ENCODE data around the gene PDSS2. TPM values are rescaled to one million over a fixed set of nuclear protein-coding genes. Genes with fewer than 3 reads are reported as not detected.

PDSS2 gene
- total RNA-seq, 1 donor from 2014 or later = 10.1 TPM

DNA sequence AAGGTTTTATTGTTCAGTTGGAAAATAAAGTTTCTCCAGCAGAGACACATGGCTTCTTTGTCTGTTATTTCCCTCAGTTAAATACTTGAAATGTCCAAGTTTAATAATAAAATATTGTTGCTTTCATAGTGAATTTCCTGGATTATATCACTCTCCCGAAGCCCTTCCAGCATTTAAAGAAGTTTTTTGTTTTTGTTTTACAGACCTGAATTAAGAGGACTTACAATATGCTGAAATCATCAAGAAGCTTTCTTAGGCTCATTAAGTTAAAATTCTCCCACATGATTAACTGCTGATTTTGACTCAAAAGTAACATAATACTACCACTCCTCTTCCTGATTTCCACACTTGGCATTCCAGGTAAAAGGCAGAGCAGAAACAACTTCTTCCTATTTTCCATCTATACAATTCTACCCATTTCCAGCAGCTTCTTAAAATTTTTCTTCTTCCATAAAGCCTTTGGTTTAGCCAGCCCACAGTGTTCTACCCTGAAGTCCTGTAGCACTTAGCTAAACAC, 35.8 kb downstream of the PDSS2 start:
- H3K27ac Mint-ChIP-seq (ENCODE audit: unreplicated experiment) = no peak overlapping the region
- H3K4me3 Mint-ChIP-seq (ENCODE audit: unreplicated experiment) = no peak overlapping the region
- peaks cover 2% of the 10 kb centered on the region for H3K9me3 Mint-ChIP-seq (ENCODE audit: low read depth)
- H3K4me1 Mint-ChIP-seq (ENCODE audit: low read depth) = peaks cover 3% of the 10 kb centered on the region
- no peaks in the 10 kb centered on the region for H3K27me3 Mint-ChIP-seq (ENCODE audit: low read depth)
- peaks cover 7% of the 10 kb centered on the region for H3K36me3 Mint-ChIP-seq (ENCODE audit: low read depth)
- DNase-seq (ENCODE audit: low spot score) = no peak
- TF ChIP-seq, protein P1, sequence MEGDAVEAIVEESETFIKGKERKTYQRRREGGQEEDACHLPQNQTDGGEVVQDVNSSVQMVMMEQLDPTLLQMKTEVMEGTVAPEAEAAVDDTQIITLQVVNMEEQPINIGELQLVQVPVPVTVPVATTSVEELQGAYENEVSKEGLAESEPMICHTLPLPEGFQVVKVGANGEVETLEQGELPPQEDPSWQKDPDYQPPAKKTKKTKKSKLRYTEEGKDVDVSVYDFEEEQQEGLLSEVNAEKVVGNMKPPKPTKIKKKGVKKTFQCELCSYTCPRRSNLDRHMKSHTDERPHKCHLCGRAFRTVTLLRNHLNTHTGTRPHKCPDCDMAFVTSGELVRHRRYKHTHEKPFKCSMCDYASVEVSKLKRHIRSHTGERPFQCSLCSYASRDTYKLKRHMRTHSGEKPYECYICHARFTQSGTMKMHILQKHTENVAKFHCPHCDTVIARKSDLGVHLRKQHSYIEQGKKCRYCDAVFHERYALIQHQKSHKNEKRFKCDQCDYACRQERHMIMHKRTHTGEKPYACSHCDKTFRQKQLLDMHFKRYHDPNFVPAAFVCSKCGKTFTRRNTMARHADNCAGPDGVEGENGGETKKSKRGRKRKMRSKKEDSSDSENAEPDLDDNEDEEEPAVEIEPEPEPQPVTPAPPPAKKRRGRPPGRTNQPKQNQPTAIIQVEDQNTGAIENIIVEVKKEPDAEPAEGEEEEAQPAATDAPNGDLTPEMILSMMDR (IDR thresholded peaks at IDR 0.05) = no peak

DNA sequence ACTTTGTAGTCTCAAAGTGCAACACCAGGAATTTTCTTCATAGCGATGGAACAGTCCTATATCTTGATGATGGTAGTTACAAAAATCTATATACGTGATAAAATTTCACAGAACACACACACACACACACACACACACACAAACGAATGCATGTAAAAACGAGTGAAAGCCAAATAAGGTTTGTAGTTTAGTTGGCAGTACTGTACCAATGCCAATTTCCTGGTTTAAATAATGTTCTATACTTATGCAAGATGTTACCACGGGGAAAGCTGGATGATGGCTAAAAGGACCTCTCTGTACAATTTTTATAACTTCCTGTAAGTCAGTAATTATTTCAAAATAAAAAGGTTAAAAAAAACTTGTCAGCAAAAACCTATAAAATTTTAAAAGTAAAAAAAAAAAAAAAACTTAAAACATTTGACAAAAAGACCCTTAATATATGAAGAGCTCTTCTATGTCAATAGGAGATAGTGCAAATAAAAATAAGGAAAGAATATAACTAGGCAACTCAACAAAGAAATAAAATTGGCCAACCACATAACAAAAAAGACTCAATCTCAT, 37.6 kb downstream of the PDSS2 start:
- peaks cover 6% of the 10 kb centered on the region for H3K36me3 Mint-ChIP-seq (ENCODE audit: low read depth)
- DNase-seq (ENCODE audit: low spot score) = no peak
- H3K27me3 Mint-ChIP-seq (ENCODE audit: low read depth) = no peaks in the 10 kb centered on the region
- TF ChIP-seq, protein P1 (IDR thresholded peaks at IDR 0.05) = no peak
- H3K4me3 Mint-ChIP-seq (ENCODE audit: unreplicated experiment) = no peak overlapping the region
- peaks cover 3% of the 10 kb centered on the region for H3K4me1 Mint-ChIP-seq (ENCODE audit: low read depth)
- H3K27ac Mint-ChIP-seq (ENCODE audit: unreplicated experiment) = no peak overlapping the region
- peaks cover 2% of the 10 kb centered on the region for H3K9me3 Mint-ChIP-seq (ENCODE audit: low read depth)

DNA sequence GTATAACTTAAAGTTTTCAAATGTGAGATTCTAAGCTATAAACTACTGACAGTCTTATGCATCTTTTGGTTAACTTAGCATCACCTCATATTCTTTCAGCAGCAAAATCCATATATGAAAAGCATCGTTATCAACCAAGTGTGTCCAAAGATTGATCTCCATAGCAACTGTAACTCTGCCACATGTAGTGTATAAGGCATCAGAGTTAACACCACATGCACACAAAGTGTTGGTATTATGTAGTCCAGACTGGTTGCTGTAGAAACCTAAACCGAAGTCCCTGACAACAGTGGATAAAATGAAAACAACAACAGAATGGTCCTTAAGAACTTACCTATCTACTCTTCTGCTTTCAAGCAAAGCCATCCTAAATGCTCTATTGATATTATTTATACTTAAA, 39.6 kb downstream of the PDSS2 start:
- no peak for DNase-seq (ENCODE audit: low spot score)

DNA sequence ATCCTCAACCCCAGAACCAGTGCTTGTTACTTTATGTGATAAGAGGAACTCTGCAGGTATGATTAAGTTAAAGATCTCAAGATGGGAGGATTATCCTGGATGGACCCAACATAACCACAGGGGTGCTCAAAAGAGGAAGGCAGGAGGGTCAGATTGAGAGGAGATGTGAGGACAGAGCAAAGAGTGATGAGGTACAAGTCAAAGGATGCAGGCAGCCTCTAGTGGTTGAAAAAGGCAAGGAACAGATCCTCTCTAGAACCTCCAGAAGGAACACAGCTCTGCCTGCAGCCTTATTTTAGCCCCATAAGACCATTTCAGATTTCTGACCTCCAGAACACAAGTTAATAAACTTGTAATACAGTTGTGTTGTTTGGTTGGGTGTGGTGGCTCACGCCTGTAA, 41.2 kb downstream of the PDSS2 start:
- DNase-seq (ENCODE audit: low spot score) = no peak
- no peaks in the 10 kb centered on the region for H3K27me3 Mint-ChIP-seq (ENCODE audit: low read depth)
- no peaks in the 10 kb centered on the region for H3K9me3 Mint-ChIP-seq (ENCODE audit: low read depth)
- H3K4me1 Mint-ChIP-seq (ENCODE audit: low read depth) = peaks cover 11% of the 10 kb centered on the region
- H3K27ac Mint-ChIP-seq (ENCODE audit: unreplicated experiment) = no peak overlapping the region
- TF ChIP-seq, protein P1 (IDR thresholded peaks at IDR 0.05) = peak; percentile 47
- H3K36me3 Mint-ChIP-seq (ENCODE audit: low read depth) = peaks cover 2% of the 10 kb centered on the region
- no peak overlapping the region for H3K4me3 Mint-ChIP-seq (ENCODE audit: unreplicated experiment)

More for the DNA sequence above, 39.6 kb downstream of the PDSS2 start:
- peaks cover 2% of the 10 kb centered on the region for H3K36me3 Mint-ChIP-seq (ENCODE audit: low read depth)
- no peak overlapping the region for H3K27ac Mint-ChIP-seq (ENCODE audit: unreplicated experiment)
- H3K4me1 Mint-ChIP-seq (ENCODE audit: low read depth) = peaks cover 3% of the 10 kb centered on the region
- no peak overlapping the region for H3K4me3 Mint-ChIP-seq (ENCODE audit: unreplicated experiment)
- no peaks in the 10 kb centered on the region for H3K27me3 Mint-ChIP-seq (ENCODE audit: low read depth)
- no peaks in the 10 kb centered on the region for H3K9me3 Mint-ChIP-seq (ENCODE audit: low read depth)
- TF ChIP-seq, protein P1 (IDR thresholded peaks at IDR 0.05) = no peak

DNA sequence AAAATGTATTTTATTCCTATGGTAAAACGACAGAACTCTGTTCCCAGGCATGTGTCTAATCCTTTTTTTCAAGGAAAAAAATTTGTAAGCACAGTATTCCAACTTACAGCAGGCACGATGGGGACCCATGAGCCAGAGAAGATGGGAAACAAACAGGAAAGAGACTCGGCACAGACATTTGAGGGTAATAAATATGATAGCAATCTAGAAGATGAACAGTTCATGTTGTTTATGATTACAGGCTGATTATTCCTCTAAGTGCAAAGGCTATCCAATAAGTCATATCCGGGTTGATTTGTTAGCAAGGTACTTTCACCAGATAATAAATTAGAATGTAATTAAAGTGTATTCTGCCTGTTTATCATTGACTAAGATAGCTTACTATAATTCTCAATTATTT, 43.2 kb downstream of the PDSS2 start:
- no peaks in the 10 kb centered on the region for H3K9me3 Mint-ChIP-seq (ENCODE audit: low read depth)
- no peak overlapping the region for H3K4me3 Mint-ChIP-seq (ENCODE audit: unreplicated experiment)
- H3K27me3 Mint-ChIP-seq (ENCODE audit: low read depth) = no peaks in the 10 kb centered on the region
- DNase-seq (ENCODE audit: low spot score) = no peak
- peaks cover 2% of the 10 kb centered on the region for H3K36me3 Mint-ChIP-seq (ENCODE audit: low read depth)
- TF ChIP-seq, protein P1 (IDR thresholded peaks at IDR 0.05) = no peak
- peaks cover 11% of the 10 kb centered on the region for H3K4me1 Mint-ChIP-seq (ENCODE audit: low read depth)
- H3K27ac Mint-ChIP-seq (ENCODE audit: unreplicated experiment) = no peak overlapping the region

All from chondrocyte (in vitro differentiated cells).